Umbilical cord (tissue), 2 donors: ENCODE results near the gene DACT3. TPM values are rescaled to one million over a fixed set of nuclear protein-coding genes. Genes with fewer than 3 reads are reported as not detected.

Experiments
- DNase-seq: peaks from one replicate; pipeline ENCODE4 v3.0.0-alpha.2; 2015; ENCODE audit warnings: low spot score
- total RNA-seq: library from RNA; depleted of rRNA; stranded (reverse); fragments of >200 nt; gene quantifications from one replicate; pipeline ENCODE4 v1.2.3, GENCODE V29; 2014; ENCODE audit warnings: low replicate concordance; ENCODE audit not compliant: insufficient read depth

Gene DACT3
- total RNA-seq, 1 donor from 2014 or later: 26.7 TPM

DNA sequence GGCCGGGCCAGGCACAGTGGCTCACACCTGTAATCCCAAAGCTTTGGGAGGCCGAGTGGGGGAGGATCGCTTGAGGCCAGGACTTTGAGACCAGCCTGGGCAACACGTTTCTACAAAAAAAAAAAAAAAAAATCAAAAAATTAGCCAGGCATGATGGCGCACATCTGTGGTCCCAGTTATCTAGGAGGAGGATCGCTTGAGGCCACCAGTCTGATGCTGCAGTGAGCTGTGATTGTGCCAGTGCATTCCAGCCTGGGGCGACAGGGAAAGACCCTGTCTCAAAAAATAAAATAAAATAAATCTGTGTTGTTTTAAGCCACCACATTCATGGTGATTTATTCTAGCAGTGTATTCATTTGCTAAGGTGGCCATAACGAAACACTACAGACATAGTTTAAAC lies 4.1 kb upstream of the DACT3 start:
- DNase-seq: no peak

DNA sequence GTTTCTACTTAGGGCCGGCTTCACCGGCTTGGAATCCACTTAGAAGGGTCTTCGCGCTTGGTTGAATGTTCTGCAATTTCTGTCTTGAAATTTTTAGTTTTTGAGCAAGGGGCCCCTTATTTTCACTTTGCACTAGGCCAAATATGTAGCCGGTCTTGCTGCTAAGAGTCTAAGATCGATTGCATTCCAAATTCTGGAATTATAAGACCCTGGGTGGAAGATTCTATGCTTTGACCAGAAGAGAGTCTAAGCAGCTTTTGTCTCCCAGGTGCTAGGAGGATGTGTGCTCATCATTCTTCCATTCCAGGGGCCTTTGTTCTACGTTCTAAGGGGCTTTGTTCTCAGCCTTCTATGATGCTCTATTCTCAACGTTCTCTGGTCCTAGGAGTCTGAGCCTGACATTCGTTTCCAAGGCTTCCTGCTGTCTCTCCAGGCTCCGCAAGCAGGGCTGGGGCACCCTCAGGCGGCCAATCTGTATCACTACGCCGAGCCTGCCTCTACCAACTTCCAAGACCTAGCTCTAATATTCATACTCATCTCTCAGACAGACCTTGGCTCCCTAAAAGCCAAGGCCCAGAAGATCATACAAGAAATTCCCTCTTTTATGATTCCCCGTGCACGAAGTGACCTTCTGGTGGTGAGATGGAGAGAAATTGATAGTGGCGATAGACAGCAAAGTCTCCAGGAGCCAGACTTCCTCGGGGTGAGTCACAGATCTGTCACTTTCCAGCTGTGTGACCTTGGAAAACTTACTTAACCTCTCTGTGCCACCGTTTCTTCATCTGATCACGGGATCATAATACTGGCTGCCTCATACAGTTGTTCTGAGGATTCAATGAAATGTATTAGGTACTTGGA lies 982 bp upstream of the DACT3 start:
- peak; percentile 91 for DNase-seq

DNA sequence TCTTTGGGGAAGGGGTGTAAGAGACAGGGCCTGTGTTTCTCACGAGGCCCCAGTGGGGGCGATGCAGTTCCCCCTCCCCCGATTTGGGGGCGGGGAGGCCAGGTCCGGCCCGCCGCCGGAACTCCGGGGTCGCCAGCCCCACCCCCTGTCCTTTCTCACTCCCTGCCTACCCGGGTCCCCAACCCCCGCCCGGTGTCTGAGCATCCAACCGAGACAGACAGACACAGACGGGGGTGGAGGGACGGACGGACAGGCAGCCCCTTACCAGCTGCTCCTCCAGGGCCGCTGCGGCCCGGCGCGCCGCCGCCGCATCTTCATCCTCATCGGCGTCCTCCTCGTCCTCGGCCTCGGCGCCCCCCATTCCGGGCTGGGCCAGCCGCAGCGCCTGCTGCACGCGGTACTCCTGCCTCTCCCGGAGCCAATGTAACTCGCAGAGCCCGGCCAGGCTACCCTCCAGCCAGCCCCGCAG lies 397 bp downstream of the DACT3 start:
- peak; percentile 52 for DNase-seq

DNA sequence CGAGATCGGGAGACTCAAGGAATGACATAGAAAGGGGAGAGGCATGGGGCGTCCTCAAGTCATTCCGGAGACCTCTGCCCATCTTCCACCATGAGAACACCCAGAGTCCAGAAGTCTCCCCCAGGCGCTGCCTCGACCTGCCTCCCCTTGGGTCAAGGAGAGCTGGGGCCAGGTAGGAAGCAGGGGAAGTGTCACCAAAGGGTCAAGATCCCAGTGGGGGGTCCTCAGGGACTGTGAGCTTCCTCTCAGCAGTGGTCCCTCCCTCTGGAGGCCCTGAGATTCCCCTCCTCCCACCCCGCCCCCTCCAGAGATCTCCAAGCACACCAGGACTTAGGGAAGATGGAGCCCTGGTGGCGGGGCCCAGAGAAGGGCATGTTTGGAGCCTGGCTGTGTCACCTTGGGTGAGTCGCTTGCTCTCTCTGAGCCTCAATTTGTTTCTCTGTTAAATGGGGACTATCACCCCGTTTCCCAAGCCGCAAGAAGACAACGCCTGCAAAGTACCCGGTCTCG lies 919 bp downstream of the DACT3 start:
- peak; percentile 85 for DNase-seq

DNA sequence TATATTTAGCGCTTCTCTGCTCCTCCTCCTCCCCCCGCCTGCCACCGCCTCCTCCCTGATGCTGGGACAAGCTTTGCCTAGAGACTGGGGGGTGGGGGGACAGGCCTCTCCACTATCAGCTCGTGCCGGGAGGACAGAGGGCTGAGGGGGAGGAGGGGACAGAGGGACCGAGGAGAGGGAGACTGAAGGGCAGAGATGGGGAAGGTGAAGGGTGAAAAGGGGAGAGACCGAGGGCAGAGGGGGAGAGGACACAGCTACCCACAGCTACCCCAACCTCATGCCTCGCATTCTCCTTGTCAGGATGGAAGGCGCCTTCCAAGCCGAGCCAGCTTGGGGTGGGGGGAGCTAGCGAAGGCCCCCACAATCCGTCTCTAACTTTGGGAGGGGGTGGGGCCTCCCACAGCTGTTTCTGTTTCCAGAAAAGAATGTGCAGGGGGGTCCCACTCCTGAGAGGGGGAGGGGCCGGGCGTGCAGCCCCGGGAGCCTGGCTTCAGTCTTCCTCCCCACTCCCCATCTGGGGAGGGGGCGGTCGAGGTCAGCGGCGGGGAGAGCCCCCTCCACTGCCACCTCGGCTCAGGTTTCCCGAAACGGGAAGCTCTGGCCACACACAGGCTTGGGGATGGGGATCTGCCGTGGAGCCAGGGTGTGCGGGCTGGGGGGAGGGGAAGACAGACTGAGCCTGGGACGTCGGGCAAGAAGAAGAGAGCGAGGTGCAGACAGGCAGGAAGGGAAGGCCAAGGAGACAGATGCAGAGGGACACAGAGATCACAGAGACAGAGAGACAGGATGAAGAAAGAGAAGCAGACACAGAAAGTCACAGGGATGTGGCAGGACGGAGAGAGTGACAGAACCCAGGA lies 1.6 kb downstream of the DACT3 start:
- peak; percentile 73 for DNase-seq

DNA sequence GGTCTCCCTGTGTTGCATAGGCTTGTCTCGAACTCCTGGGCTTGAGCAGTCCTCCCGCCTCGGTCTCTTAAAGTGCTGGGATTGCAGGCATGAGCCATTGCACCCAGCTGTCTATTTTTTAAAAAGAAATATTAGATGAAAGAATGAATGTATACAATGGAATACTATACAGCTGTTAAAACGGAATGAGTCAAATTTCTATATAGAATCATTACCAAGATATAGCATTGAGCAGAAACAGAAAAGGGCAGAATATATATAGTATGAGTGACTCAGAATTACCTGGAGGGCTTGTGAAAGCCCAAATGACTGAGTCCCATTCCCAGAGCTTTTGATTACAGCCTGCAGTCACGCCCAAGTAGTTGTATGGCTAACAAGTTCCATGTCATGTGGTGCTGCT lies 4.4 kb downstream of the DACT3 start:
- no peak for DNase-seq

DNA sequence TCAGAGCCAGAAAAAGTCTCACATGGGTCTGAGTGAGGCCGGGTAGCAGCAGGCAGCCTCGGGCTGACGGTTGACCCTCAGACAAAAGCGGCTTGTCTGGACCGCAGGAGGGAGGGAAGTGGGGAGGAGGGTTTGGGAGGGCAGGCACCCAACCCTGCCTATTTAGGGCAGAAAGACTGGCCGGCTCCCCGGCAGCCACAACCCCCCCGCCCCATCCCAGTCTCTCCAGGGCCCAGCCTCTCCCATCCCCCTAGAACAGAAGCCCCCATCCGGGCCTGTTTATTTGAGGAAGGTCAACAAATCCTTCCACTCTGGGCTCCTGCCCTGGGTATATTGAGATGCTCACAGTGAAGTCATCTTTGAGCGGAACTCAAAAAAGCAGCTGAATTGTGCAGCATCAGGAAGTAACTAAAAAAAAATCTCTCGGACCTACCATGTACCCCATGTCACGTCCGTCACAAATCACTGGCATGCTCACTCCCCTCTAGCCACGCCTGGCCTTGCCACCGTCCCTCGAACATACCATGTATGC lies 6.3 kb downstream of the DACT3 start:
- peak; percentile 36 for DNase-seq

DNA sequence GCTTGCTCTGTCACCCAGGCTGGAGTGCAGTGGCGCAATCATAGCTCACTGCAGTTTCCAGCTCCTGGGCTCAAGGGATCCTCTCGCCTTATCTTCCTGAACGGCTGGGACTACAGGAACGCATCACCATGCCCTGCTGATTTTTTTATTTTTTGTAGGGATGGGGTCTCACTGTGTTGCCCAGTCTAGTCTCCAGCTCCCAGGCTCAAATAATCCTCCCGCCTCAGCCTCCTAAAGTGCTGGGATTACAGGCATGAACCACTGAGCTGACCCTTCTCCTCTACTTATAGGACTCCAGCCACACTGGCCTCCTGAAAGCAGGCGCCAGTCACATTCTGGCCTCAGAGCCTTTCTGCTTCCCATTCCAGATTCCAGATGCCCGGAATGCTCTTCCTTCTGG lies 10.5 kb downstream of the DACT3 start:
- no peak for DNase-seq

DNA sequence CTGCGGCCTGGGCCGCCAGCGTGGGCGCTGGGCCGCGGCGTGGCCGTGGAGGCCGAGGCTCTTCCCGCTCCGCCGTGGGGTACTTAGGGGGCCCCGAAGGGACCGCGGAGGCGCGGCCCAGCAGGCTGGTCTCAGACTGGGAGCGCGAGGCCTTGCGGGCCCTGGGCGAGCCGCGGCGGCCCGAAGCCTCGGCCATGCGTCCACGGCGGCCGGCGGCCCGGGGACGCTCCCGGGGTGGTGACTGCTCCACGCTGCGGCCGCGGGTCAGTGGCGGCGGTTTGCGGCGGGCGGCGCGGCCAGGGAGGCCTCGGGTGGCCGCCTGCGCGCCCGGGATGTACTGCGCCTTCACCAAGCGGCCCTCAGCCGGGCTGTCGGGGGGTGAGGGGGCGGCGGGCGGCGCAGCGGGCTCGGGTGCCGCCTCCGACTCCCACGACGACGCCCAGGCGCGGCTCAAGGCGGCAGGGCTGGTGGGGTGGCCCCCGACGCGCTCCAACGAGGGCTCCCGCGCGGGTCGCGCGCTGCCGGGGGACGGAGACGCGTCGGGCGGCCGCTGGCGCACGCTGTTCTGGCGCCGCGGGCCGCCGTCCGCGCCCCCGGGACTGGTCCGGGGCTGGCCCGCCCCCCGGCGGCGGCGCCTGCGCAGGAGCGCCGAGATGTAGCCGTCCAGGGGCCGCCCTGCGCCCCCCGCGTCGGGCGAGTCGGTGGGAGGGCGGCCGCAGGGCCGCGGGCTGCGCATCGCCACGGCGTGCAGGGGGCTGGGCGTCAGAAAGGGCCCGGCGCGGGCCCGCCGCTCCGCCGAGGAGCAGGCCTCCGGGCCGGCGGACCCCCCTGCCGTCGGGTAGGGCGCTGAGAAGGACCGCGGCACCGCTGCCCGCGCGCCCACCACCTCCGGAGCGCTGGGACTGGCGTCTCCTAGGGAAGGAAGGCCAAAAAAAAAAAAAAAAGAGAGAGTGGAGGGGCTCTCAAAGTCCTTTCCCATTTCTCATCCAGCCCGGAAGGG lies 11.7 kb downstream of the DACT3 start:
- DNase-seq: no peak

DNA sequence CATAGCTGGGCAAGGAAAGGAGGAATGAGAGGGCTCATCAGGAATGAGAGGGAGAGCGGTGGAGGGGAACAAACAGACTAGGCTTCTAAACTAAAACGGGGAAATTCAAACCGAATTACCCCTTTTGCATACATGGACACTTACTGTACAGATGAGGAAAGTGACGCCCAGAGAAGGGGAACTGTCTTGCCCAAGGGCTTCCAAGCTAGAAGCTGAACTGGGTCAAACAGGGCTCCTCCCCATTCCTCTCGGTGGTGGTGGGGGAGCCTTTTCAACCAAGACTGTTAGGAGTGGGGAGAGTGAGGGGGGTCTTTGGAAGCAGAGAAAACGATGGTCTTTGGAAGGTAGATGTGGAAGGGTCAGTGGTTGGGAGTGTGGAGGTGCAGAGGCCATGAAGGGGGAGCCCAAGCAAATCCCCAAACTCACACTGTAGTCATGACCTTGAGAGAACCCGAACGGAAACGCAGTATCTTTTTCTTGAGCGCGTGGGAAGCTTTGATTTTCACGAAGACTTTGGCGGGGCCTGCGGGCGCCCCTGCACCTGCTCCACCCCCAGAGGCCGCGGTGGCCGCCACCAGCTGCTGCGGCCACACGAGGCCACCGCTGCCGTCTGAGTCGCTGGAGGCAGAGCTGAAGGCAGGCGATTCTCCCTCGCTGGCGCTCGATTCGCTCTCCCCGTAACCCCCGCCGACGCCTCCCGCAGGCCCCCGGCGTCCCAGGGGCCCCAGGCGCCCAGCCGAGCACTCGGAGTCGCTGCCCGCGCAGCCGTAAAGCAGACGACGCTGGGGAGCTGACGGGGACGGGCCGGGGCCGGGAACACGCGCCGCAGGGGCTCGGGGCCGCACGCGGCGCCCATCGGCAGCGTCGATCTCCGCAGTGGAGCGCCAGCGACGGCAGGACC lies 12.7 kb downstream of the DACT3 start:
- no peak for DNase-seq

DNA sequence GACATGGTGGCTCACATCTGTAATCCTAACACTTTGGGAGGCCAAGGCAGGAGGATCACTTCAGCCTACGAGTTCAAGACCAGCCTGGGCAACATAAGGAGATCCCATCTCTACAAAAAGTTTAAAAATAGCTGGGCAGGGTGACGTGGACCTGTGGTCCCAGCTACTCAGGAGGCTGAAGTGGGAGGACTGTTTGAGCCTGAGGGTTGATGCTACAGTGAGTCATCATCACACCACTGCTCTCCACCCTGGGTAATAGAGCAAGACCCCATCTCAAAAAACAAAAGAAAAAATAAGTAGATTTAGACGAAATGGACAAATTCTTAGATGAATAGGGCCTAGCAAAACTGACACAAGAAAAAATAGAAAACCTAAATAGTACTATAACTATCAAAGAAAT lies 14.6 kb downstream of the DACT3 start:
- no peak for DNase-seq

DNA sequence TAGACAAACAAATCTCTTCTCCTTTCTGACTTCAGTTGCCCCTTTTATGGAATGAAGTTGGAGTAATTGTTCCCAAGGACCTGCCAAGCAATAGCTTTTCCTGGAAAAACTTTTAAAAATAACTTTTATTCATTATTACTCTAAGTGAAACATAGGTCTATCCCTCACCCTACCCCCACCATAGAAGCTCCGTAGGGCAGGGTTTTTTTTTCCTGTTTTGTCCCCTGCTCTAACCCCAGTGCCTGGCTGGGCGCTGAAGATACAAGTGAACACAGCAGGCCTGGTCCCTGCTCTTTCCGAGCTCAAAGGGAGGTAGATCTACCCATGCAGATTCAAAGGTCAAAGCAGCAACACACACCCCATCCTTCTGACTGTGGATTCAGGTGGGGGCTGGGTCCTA lies 16.3 kb downstream of the DACT3 start:
- DNase-seq: no peak

DNA sequence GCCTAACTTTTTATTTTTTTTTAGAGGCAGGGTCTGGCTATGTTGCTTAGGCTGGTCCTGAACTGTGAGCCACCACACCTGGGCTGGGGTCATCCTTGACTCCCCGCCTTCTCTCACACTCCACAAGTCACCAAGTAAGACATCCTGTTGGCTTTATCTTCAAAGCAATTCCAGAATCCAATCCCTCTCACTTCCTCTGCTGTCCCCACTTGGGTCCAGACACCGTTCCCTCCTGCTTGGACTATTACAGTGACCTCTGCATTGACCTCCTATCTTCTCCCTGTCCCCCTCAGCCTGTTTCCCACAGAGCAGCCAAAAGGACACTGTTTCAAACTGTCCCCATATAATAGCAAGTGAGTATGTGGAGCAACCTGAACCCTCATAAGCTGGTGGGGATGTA lies 20.3 kb downstream of the DACT3 start:
- no peak for DNase-seq

DNA sequence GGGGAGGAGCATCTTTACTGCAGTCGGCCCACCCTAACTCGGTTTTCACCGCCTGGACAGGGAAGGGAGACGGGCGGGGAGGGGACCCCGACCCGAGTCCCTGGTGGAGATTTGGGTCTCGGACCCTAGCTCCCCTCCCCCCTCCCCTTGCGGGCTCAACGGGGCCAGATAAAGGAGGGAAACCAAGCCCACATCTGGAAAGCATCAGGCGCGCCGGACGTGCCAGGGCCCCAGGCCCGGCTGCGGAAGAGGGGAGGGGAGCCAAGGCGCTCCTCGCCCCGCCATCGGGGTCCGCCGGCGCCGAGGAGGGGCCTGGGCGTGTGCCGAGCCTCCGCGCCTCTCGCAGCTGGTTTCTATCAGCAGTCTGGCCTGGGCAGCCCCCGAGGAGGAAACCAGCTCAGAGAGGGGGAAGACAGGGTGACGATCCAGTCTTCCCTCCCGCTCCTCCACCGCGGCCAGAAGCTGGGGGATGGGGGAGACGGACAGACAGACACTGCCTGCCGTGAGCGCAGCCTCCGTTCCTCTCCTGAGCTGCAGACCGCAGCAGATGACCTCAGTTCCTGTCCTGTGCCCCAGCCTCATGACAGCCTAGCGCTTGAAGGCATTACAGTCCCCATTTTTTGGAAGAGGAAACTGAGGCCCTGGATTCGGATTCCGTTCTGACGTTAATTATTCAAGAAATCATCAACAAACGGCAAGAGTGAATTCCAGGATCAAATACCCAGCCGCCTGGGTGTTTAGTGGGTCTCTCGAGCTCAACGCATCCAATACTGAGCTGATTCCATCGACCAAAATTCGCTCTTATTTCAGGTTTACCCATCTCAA lies 21.4 kb downstream of the DACT3 start:
- peak; percentile 93 for DNase-seq

DNA sequence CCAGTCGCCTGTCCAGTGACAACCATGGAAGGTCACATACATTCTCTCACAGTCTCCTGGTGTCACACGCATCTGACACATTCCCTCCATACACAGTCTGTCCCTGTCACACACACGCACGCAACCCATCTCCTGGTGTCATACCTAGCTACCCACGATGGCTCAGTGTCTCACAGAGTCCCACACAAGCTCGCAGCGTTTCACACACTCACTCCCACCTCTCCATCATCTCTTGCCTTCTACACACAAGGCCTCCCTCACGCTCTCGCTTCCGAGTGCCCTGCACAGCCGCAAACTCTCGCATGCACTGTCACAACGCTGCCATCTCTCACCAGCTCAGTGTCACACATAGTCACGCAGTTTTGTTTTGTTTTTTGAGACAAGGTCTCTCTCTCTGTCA lies 23.8 kb downstream of the DACT3 start:
- no peak for DNase-seq

DNA sequence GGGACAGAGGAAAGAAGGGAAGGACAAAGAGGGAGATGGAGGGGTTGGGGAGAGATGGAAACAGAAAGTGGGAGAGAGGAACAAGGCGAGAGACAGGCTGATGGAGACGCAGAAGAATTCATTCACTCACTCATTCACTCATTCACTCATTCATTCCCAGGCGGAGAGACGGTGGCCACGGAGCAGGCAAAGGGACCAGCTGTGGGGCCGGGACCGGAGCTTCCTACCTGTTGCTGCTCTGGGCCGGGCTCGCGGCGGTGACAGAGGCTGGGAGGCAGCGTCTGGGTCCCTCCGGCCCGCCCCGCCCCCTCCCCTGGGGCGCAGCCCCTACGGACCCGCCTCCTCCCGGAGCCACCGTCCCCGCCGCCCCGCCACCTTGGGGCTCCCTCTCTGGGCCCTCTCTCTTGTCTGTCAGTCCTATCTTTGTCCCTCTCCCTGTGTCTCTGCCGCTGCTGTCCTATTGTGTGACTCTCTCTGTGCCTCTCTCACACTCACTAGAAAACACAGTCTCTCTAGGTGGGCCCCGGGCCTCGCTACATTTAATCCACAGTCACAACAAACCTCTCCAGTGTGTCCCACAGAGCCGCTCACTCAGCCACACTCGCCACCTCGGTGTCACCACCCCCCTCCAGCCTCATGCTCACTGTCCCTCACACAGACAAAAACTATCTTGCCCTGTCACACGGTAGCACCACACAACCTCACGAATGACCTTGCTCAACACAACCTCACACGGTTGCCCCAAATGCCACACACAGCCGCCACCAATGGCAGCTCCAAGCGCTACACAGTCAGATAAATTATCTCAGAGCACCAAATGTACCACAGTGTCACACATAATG lies 24.8 kb downstream of the DACT3 start, which contains the start of gene GNG8:
Gene GNG8, minus strand, starts transcription at position 283 of the 842 bp plus-strand sequence. CDS start 1,520 bp downstream, outside the sequence.
- DNase-seq: no peak

DNA sequence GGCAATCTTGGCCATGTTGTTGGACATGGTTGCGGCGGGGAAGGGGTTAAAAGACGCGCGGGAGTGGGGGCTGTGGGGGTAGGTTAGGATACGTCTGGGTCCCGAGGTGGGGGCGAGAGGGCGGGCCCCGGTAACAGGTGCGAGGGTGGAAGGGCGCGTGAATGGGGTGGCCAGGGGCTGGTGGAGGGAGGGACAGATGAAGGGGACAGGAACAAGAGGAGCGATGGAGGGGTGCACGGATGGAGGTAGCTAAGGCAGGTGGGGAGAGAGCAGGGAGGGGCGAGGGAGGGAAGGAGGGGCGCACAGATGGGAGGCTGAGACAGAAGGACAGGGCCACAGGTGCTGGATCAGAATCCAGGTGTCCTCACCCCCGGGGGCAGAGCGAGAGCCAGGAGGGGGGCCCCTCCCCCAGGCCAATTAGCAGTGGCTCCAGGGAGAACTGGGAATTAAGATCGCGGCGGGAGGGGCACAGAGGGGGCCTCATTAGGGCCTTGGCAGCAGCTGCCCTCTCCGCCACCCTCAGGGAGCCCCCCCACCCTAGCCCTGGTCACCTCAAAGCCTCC lies 26.2 kb downstream of the DACT3 start:
- DNase-seq: no peak
